HPDE6-E6E7 (cell line): ENCODE data around the gene ARSA.

Experiments
- DNase-seq: peaks from one replicate; pipeline ENCODE4 v3.0.0; 2011; ENCODE audit warnings: missing footprints; ENCODE audit errors: extremely low spot score

The ARSA gene

DNA sequence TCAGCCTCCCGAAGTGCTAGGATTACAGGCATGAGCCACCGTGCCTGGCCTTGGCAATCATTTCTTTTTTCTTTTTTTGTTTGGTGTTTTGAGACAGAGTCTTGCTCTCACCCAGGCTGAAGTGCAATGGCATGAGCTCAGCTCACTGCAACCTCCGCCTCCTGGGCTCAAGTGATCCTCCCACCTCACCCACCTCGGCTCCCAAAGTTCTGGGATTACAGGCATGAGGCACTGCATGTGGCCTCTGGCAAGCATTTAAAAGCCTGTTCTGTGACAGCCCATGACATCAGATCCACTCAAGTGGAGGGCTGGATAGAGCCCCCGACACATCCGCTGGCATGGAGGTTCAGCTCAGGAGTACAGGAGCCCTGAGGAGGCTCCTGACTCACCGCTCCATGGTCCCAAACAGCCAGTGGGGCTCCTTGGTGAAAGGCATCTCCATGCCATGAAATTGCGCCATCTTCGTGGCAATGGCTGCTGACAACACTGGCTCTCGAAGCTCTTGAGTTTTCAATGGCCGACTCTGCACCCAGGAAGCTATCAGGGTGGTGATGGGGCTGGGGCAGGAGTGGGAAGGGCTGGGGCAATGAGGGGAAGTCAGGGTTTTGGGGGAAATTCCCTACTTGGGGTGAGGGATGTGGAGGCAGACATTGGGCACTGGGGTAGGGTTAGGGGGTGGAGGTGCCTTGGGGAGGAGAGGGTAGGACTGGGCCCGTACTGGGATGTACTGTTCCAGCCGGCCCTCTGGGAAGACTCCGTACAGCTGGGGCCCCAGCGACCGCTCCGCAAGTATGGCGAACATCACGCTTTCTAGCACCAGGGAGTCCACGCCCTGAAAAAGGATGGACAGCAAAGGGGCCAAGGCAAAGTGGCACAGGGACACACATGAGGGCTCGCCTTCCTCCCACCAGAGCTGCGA is 46.7 kb downstream of the ARSA start:
- no peak for DNase-seq

DNA sequence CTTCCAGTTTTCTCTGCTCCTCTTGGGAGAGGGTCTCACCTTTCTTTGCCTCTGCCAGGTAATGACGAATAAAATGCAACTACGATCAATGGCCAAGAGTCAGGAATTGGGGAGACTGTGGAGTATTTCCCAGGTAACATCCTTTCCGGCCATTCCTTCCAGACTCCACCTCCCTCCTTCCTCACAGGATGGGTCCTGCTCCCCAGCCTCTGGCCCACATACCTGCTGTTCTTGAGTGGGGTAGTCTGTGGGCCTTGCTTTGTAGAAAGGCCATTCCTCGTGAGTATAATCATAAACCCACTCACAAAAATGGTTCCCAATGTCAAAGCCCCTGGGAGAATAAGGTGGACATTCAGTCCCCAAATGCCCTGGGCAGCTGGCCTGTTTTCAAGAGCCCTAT is 48.2 kb downstream of the ARSA start:
- DNase-seq: no peak

GRCh38 chr22:50578776-50579310 is 49.1 kb downstream of the ARSA start:
- DNase-seq: no peak

- DNase-seq: no peak
Observed at GRCh38 chr22:50577987-50578775, 49.8 kb downstream of the ARSA start, which contains the start of gene CPT1B. TSS of gene CPT1B (minus strand) at chr22:50578427. CDS start at chr22:50577915, 512 bp downstream.

- no peak for DNase-seq
Observed at GRCh38 chr22:50577697-50577986, 50.3 kb downstream of the ARSA start.

GRCh38 chr22:50576806-50577696 is 50.9 kb downstream of the ARSA start:
- no peak for DNase-seq

DNA sequence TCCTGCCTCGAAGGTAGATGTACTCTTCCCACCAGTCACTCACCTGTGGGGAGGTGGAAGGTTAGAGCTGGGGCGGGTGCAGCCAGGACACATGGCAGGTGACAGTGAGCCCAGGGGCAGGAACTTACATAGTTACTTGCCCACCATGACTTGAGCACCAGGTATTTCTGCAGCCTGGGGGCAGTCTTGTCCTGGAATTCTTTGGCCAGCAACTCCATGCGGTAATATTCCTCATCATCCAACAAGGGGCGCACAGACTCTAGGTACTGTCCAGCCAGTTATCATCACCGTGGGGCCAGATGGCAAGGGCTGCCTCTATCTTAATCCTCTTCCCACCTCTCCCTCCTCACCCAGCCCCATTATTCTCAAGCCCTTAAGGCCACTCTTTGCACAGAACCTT is 51.9 kb downstream of the ARSA start:
- DNase-seq: no peak

- DNase-seq: no peak
Observed at GRCh38 chr22:50575426-50575941, 52.5 kb downstream of the ARSA start.
